Mesendoderm (in vitro differentiated cells): Measurements from ENCODE around the gene TP63.

Experiments used
- DNase-seq: peaks from one replicate; pipeline ENCODE4 v3.0.0; 2013
- H2AK5ac ChIP-seq: 2 replicates; pipeline ENCODE4 v1.6.1; 2013; ENCODE audit warnings: low read length, inconsistent platforms
- H2BK120ac ChIP-seq: 2 replicates; pipeline ENCODE4 v1.6.1; 2013; ENCODE audit warnings: low read depth, mild to moderate bottlenecking, low read length, moderate library complexity, mixed read lengths
- H2BK15ac ChIP-seq: replicated peaks from 2 replicates; pipeline ENCODE4 v1.6.1; 2013; ENCODE audit warnings: low read depth, mild to moderate bottlenecking, moderate library complexity
- H2BK5ac ChIP-seq: 2 replicates; pipeline ENCODE4 v1.6.1; 2013; ENCODE audit warnings: low read length, inconsistent platforms
- H3K18ac ChIP-seq: 2 replicates; pipeline ENCODE4 v1.6.1; 2013; ENCODE audit warnings: mild to moderate bottlenecking, low read length, mixed read lengths
- H3K23ac ChIP-seq: one replicate; pipeline ENCODE4 v1.6.1; 2013; ENCODE audit warnings: low read length
- H3K27ac ChIP-seq: 2 replicates; pipeline ENCODE4 v1.5.1; 2013; ENCODE audit warnings: low read depth, mild to moderate bottlenecking, inconsistent platforms, low read length, moderate library complexity
- H3K27me3 ChIP-seq: 2 replicates; pipeline ENCODE4 v1.6.1; 2013; ENCODE audit warnings: low read length, control low read depth, mild to moderate bottlenecking, inconsistent platforms; ENCODE audit not compliant: insufficient read depth, poor library complexity
- H3K36me3 ChIP-seq: 2 replicates; pipeline ENCODE4 v1.6.1; 2013; ENCODE audit warnings: low read length, inconsistent platforms; ENCODE audit not compliant: control insufficient read depth, insufficient read depth
- H3K4ac ChIP-seq: one replicate; pipeline ENCODE4 v1.6.1; 2013; ENCODE audit warnings: low read depth, mild to moderate bottlenecking, low read length, moderate library complexity
- H3K4me1 ChIP-seq: 2 replicates; pipeline ENCODE4 v1.6.1; 2013; ENCODE audit warnings: low read depth, low read length, inconsistent platforms; ENCODE audit not compliant: control insufficient read depth
- H3K4me2 ChIP-seq: 2 replicates; pipeline ENCODE4 v1.6.1; 2013; ENCODE audit warnings: low read length
- H3K4me3 ChIP-seq: 2 replicates; pipeline ENCODE4 v1.5.1; 2013; ENCODE audit warnings: mild to moderate bottlenecking, low read length
- H3K56ac ChIP-seq: one replicate; pipeline ENCODE4 v1.6.1; 2013; ENCODE audit warnings: low read length
- H3K79me1 ChIP-seq: 2 replicates; pipeline ENCODE4 v1.6.1; 2013; ENCODE audit warnings: low read length, inconsistent platforms
- H3K79me2 ChIP-seq: 2 replicates; pipeline ENCODE4 v1.6.1; 2013; ENCODE audit warnings: mild to moderate bottlenecking, low read length; ENCODE audit not compliant: control insufficient read depth, insufficient read depth
- H3K9ac ChIP-seq: 2 replicates; pipeline ENCODE4 v1.6.1; 2013; ENCODE audit warnings: low read length, inconsistent platforms
- H4K5ac ChIP-seq: one replicate; pipeline ENCODE4 v1.6.1; 2013; ENCODE audit warnings: low read length
- H4K8ac ChIP-seq: one replicate; pipeline ENCODE4 v1.6.1; 2013; ENCODE audit warnings: low read depth, mild to moderate bottlenecking, control low read depth, low read length, moderate library complexity
- WGBS: extraction: QIAGEN DNeasy Blood & Tissue Kit; methylation state at CpG from one replicate; pipeline ENCODE4 v1.1.7; 2013; ENCODE audit warnings: low lambda C conversion rate, missing lambda C conversion rate; ENCODE audit not compliant: insufficient coverage; ENCODE audit errors: extremely low coverage; 5-methylcytosine and 5-hydroxymethylcytosine counted together

Gene TP63

DNA sequence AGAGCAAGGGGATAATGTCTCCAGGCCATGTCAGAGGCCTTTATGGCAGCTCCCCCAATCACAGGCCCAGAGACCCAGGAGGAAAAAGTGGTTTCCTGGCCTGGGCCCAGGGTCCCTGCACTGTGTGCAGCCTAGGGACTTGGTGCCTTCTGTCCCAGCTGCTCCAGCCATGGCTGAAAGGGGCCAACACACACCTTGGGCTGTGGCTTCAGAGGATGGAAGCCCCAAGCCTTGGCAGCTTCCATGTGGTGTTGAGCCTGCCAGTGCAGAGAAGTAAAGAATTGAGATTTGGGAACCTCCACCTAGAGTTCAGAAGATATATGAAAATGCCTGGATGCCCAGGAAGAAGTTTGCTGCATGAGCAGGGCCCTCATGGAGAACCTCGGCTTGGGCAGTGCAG, 18.1 kb upstream of the TP63 start:
- no peak overlapping the region for H2BK15ac ChIP-seq
- no peak overlapping the region for H3K4me3 ChIP-seq
- no peak overlapping the region for H3K9ac ChIP-seq
- H2AK5ac ChIP-seq = no peak overlapping the region
- H3K4me1 ChIP-seq = no peaks in the 10 kb centered on the region
- H3K23ac ChIP-seq = no peak overlapping the region
- no peak overlapping the region for H2BK120ac ChIP-seq
- no peak overlapping the region for H4K5ac ChIP-seq
- H3K56ac ChIP-seq = no peak overlapping the region
- no peak overlapping the region for H3K4me2 ChIP-seq
- no peaks in the 10 kb centered on the region for H3K79me2 ChIP-seq
- H3K4ac ChIP-seq = no peak overlapping the region
- no peak overlapping the region for H3K27ac ChIP-seq
- no peaks in the 10 kb centered on the region for H3K27me3 ChIP-seq
- DNase-seq = no peak
- H3K36me3 ChIP-seq = no peaks in the 10 kb centered on the region
- H2BK5ac ChIP-seq = no peak overlapping the region
- H3K79me1 ChIP-seq = no peaks in the 10 kb centered on the region
- no peak overlapping the region for H3K18ac ChIP-seq
- no peak overlapping the region for H4K8ac ChIP-seq
- WGBS = no CpG with 5 or more reads among the region's 1 CpG

DNA sequence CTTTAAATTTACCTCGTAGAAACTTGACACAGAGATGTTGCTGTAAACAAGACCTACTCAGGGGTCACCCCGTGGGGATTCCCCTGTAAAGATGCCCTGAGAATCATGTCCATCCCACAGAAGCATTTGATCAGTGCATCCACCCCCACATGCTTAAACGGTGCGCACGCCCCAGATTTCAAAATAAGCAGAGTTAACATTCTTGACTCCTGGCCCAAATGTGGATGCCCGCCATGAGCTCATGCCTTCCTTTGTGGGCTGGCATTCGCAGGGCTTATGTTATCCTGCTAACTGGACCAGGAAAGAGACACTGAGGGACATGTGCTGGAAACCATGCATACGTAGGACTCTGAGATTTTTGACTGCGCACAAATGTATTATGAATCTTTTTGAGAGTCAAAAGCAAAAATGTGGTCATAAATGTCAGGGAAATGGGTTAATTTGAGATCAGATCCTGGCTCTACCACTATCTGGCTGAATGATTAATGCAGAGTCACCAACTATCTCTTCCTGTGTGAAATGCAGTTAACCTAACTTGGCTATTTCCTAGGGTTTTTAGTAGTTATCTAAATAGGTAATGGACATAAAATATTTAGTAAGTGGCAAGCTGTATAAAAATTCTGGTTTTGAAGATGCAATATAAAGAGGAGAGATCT, 9.1 kb upstream of the TP63 start:
- Histone ChIP-seq H3K23ac (no peak overlapping the region), H3K4ac (no peak overlapping the region), H2BK120ac (no peak overlapping the region), H3K9ac (no peak overlapping the region), H2BK5ac (no peak overlapping the region), H3K36me3 (no peaks in the 10 kb centered on the region), H3K27me3 (no peaks in the 10 kb centered on the region), H2BK15ac (no peak overlapping the region), H4K8ac (no peak overlapping the region), H3K4me3 (no peak overlapping the region), H3K79me2 (no peaks in the 10 kb centered on the region), H4K5ac (no peak overlapping the region), H2AK5ac (no peak overlapping the region), H3K79me1 (no peaks in the 10 kb centered on the region), H3K18ac (no peak overlapping the region), H3K27ac (no peak overlapping the region), H3K4me2 (no peak overlapping the region), H3K56ac (no peak overlapping the region), H3K4me1 (no peaks in the 10 kb centered on the region)
- no CpG with 5 or more reads among the region's 9 CpGs for WGBS
- DNase-seq = no peak

DNA sequence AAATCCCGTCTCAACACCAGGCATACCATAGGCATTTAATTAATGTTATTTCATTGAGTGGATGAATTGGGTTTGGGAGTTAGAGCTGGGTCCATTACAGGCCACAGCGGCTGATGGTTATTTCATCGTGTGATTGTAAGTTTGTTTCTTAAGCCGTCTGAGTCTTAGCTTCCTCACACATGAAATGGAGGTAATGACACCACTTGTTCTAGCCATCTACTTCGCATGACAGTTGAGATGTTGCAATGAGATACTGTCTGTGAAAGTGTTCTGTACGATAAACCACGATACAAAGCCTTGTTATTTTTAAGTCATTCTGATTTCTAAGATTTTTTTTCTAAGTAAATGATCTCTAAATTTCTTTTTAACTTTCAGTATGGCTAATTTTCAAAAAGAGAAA, 8.6 kb upstream of the TP63 start:
- Histone ChIP-seq H3K9ac (no peak overlapping the region), H3K27ac (no peak overlapping the region), H3K4me3 (no peak overlapping the region), H2BK5ac (no peak overlapping the region), H3K4me2 (no peak overlapping the region), H3K4me1 (no peaks in the 10 kb centered on the region), H3K27me3 (no peaks in the 10 kb centered on the region), H3K79me2 (no peaks in the 10 kb centered on the region), H3K36me3 (no peaks in the 10 kb centered on the region), H3K18ac (no peak overlapping the region), H4K8ac (no peak overlapping the region), H2AK5ac (no peak overlapping the region), H3K79me1 (no peaks in the 10 kb centered on the region), H3K56ac (no peak overlapping the region), H3K4ac (no peak overlapping the region), H2BK15ac (no peak overlapping the region), H4K5ac (no peak overlapping the region), H3K23ac (no peak overlapping the region), H2BK120ac (no peak overlapping the region)
- no peak for DNase-seq
- WGBS = no CpG with 5 or more reads among the region's 7 CpGs

DNA sequence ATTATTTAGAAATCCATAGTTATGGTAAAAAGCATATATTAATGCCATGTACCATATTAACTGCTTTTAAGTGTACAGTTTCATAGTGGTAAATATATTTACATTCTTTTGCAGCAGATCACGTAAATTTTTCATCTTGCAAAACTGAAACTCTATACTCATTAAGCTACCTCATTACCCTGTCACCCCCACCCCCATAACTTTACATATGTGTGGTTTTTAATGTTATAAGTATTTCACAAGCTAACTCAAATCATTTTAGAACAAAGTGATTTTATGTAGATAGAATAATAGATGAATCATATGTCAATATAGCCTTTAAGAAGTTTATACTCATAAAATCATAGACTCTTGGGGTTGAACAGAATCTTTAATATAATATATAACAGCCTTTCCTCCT, 7.1 kb upstream of the TP63 start:
- Histone ChIP-seq H3K4me2 (no peak overlapping the region), H4K8ac (no peak overlapping the region), H2BK15ac (no peak overlapping the region), H3K4ac (no peak overlapping the region), H3K79me2 (no peaks in the 10 kb centered on the region), H3K36me3 (no peaks in the 10 kb centered on the region), H3K18ac (no peak overlapping the region), H2AK5ac (no peak overlapping the region), H3K4me1 (no peaks in the 10 kb centered on the region), H4K5ac (no peak overlapping the region), H2BK120ac (no peak overlapping the region), H3K23ac (no peak overlapping the region), H3K56ac (no peak overlapping the region), H3K27me3 (no peaks in the 10 kb centered on the region), H3K4me3 (no peak overlapping the region), H3K27ac (no peak overlapping the region), H3K79me1 (no peaks in the 10 kb centered on the region), H3K9ac (no peak overlapping the region), H2BK5ac (no peak overlapping the region)
- DNase-seq = no peak
- WGBS = no CpG with 5 or more reads among the region's 1 CpG

DNA sequence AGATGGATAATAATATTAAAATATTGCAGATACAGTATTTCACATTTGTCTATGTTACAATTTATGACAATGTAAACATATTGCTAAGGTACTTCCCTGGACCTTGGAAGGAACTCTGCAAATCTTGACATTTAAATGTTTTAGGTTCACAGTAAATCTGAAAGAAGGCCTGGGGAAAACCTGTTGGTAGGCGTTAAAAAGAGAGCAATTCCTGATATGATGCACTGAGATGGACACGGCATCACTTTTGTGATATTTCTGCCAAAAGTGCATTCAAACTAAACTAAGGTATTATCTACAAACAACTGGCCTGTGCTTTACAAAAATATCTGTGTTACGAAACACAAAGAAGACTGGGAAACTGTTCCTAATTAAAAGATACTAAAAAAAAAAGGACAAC, 6.1 kb upstream of the TP63 start:
- Histone ChIP-seq H3K27me3 (no peaks in the 10 kb centered on the region), H3K4ac (no peak overlapping the region)

DNA sequence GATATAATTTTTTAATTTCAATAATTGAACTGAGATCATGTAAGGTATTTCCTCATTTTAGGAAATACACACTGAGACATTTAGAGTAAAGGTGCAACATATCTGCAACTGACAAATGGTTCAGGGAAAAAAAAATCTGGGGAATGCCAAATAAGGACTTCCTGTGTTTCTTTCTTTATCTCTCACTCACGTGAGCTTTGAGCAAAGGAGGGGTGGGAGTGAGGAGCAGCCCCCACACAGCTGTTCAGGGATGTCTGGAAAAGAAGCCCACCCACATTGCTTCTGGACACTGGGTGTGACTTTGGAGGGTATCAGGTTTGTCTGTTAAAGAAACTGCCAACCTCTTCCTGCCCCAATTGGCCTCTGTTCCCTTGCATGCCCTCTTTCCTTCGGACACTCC, 5.6 kb upstream of the TP63 start:
- Histone ChIP-seq H3K27me3 (no peaks in the 10 kb centered on the region), H2BK15ac (no peak overlapping the region), H4K5ac (no peak overlapping the region), H3K18ac (no peak overlapping the region), H2BK120ac (no peak overlapping the region), H3K56ac (no peak overlapping the region), H3K23ac (no peak overlapping the region), H3K4me2 (no peak overlapping the region), H3K4me1 (no peaks in the 10 kb centered on the region), H3K9ac (no peak overlapping the region), H3K27ac (no peak overlapping the region), H3K79me2 (no peaks in the 10 kb centered on the region), H3K36me3 (no peaks in the 10 kb centered on the region), H3K79me1 (no peaks in the 10 kb centered on the region), H4K8ac (no peak overlapping the region), H3K4me3 (no peak overlapping the region), H2AK5ac (no peak overlapping the region), H3K4ac (no peak overlapping the region), H2BK5ac (no peak overlapping the region)
- DNase-seq = peak; percentile 1
- no CpG with 5 or more reads among the region's 2 CpGs for WGBS

More for the DNA sequence above, 6.1 kb upstream of the TP63 start:
- Histone ChIP-seq H2BK120ac (no peak overlapping the region), H3K79me2 (no peaks in the 10 kb centered on the region), H3K4me3 (no peak overlapping the region), H3K4me1 (no peaks in the 10 kb centered on the region), H3K9ac (no peak overlapping the region), H4K5ac (no peak overlapping the region), H4K8ac (no peak overlapping the region), H3K18ac (no peak overlapping the region), H2BK5ac (no peak overlapping the region), H2BK15ac (no peak overlapping the region), H3K23ac (no peak overlapping the region), H3K4me2 (no peak overlapping the region), H3K27ac (no peak overlapping the region), H2AK5ac (no peak overlapping the region), H3K36me3 (no peaks in the 10 kb centered on the region), H3K56ac (no peak overlapping the region), H3K79me1 (no peaks in the 10 kb centered on the region)
- WGBS = no CpG with 5 or more reads among the region's 3 CpGs
- no peak for DNase-seq
